DND-41 (cell line): ENCODE results near the gene ME2.

ENCODE experiments used
- ATAC-seq: fragments of 200-7000 bp; cut with Tn5 transposase; 3 replicates; pipeline ENCODE4 v1.9.1; 2021; ENCODE audit warnings: low read depth; ENCODE audit not compliant: insufficient read depth
- DNase-seq: peaks from one replicate; pipeline ENCODE4 v3.0.0-alpha.2; 2020
- H2AFZ ChIP-seq: 2 replicates; pipeline ENCODE4 v1.6.0; 2012; ENCODE audit warnings: low read depth, low read length
- H3K27ac ChIP-seq: 2 replicates; pipeline ENCODE4 v1.5.1; 2012; ENCODE audit warnings: low read length, inconsistent platforms
- H3K27me3 ChIP-seq: fragments of 200-600 bp; sonication (generic); 2 replicates; pipeline ENCODE4 v1.6.0; 2012; ENCODE audit warnings: low read length, mild to moderate bottlenecking, inconsistent platforms; ENCODE audit not compliant: insufficient read depth, poor library complexity
- H3K36me3 ChIP-seq: 2 replicates; pipeline ENCODE4 v1.5.1; 2012; ENCODE audit warnings: low read length, inconsistent platforms; ENCODE audit not compliant: insufficient read depth
- H3K4me1 ChIP-seq: 2 replicates; pipeline ENCODE4 v1.5.1; 2012; ENCODE audit warnings: mild to moderate bottlenecking, low read length; ENCODE audit not compliant: insufficient read depth
- H3K4me2 ChIP-seq: 2 replicates; pipeline ENCODE4 v1.6.0; 2012; ENCODE audit warnings: mild to moderate bottlenecking, moderate library complexity, low read length, inconsistent platforms; ENCODE audit not compliant: insufficient read depth
- H3K4me3 ChIP-seq, 2 experiments: fragments of 200-600 bp in 1 of 2; shearing (Covaris generic) in 1 of 2; 2 replicates each; pipeline ENCODE4 v1.5.1; 2012 to 2016; ENCODE audit warnings: inconsistent platforms in 2 of 2, low read length in 2 of 2, mild to moderate bottlenecking in 2 of 2, low read depth in 1 of 2, moderate library complexity in 1 of 2
- H3K79me2 ChIP-seq: 2 replicates; pipeline ENCODE4 v1.6.0; 2012; ENCODE audit warnings: low read length, inconsistent platforms; ENCODE audit not compliant: insufficient read depth
- H3K9ac ChIP-seq: 2 replicates; pipeline ENCODE4 v1.6.0; 2012; ENCODE audit warnings: low read depth, mild to moderate bottlenecking, inconsistent platforms, low read length, moderate library complexity
- H3K9me3 ChIP-seq: 2 replicates; pipeline ENCODE4 v1.5.1; 2012; ENCODE audit warnings: low read length, moderate library complexity, mild to moderate bottlenecking, inconsistent platforms; ENCODE audit not compliant: insufficient read depth, severe bottlenecking
- H4K20me1 ChIP-seq: 2 replicates; pipeline ENCODE4 v1.6.0; 2012; ENCODE audit warnings: low read length; ENCODE audit not compliant: insufficient read depth
- EZH2 ChIP-seq: IDR thresholded peaks from 3 replicates; pipeline ENCODE4 v1.6.1; 2012; ENCODE audit warnings: borderline replicate concordance, low read depth, mild to moderate bottlenecking, moderate library complexity, low read length, inconsistent platforms; ENCODE audit not compliant: severe bottlenecking
- TF ChIP-seq, protein P1 (sequence below): IDR thresholded peaks from 2 replicates; pipeline ENCODE4 v1.5.1; 2012; ENCODE audit warnings: borderline replicate concordance, low read length, moderate library complexity, mild to moderate bottlenecking; ENCODE audit not compliant: poor library complexity, severe bottlenecking; ENCODE audit errors: extremely low read depth

ME2 gene

GRCh38 chr18:50870138-50870845 is 8.6 kb upstream of the ME2 start:
- Histone ChIP-seq H3K4me3 (no peak overlapping the region), H4K20me1 (no peaks in the 10 kb centered on the region), H3K36me3 (no peaks in the 10 kb centered on the region), H2AFZ (no peak overlapping the region), H3K27me3 (no peaks in the 10 kb centered on the region), H3K4me1 (no peaks in the 10 kb centered on the region), H3K9ac (no peak overlapping the region), H3K4me2 (no peak overlapping the region), H3K27ac (no peak overlapping the region), H3K79me2 (no peaks in the 10 kb centered on the region), H3K9me3 (no peaks in the 10 kb centered on the region)
- TF ChIP-seq EZH2, result no peak
- TF ChIP-seq, protein P1, sequence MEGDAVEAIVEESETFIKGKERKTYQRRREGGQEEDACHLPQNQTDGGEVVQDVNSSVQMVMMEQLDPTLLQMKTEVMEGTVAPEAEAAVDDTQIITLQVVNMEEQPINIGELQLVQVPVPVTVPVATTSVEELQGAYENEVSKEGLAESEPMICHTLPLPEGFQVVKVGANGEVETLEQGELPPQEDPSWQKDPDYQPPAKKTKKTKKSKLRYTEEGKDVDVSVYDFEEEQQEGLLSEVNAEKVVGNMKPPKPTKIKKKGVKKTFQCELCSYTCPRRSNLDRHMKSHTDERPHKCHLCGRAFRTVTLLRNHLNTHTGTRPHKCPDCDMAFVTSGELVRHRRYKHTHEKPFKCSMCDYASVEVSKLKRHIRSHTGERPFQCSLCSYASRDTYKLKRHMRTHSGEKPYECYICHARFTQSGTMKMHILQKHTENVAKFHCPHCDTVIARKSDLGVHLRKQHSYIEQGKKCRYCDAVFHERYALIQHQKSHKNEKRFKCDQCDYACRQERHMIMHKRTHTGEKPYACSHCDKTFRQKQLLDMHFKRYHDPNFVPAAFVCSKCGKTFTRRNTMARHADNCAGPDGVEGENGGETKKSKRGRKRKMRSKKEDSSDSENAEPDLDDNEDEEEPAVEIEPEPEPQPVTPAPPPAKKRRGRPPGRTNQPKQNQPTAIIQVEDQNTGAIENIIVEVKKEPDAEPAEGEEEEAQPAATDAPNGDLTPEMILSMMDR, result no peak
- DNase-seq, result no peak
- no peak for ATAC-seq

- no peak overlapping the region for H2AFZ ChIP-seq
- H3K27me3 ChIP-seq, result no peaks in the 10 kb centered on the region
- H3K4me3 ChIP-seq, result no peak overlapping the region
- no peaks in the 10 kb centered on the region for H3K79me2 ChIP-seq
- no peaks in the 10 kb centered on the region for H3K36me3 ChIP-seq
- TF ChIP-seq, protein P1, result no peak
- TF ChIP-seq EZH2, result no peak
- ATAC-seq (no peak), DNase-seq (no peak)
- H3K9me3 ChIP-seq, result no peaks in the 10 kb centered on the region
- H3K9ac ChIP-seq, result no peak overlapping the region
- H4K20me1 ChIP-seq, result no peaks in the 10 kb centered on the region
- H3K4me2 ChIP-seq, result no peak overlapping the region
- no peak overlapping the region for H3K27ac ChIP-seq
- no peaks in the 10 kb centered on the region for H3K4me1 ChIP-seq
Measured at GRCh38 chr18:50871846-50872245, 7.1 kb upstream of the ME2 start.

- Histone ChIP-seq H3K79me2 (peaks cover 26% of the 10 kb centered on the region), H3K4me1 (peaks cover 23% of the 10 kb centered on the region), H3K4me3 (no peak overlapping the region), H2AFZ (peak overlapping the region; percentile 20; the same call in 1 of the 2 replicates), H3K9ac (no peak overlapping the region), H3K36me3 (0 out of 2 replicates have a peak, but pooled peaks cover 2% of the 10 kb centered on the region), H3K4me2 (no peak overlapping the region), H3K9me3 (no peaks in the 10 kb centered on the region), H3K27me3 (no peaks in the 10 kb centered on the region), H3K27ac (no peak overlapping the region), H4K20me1 (peaks cover 10% of the 10 kb centered on the region; the same call in 1 of the 2 replicates)
- DNase-seq (no peak), ATAC-seq (no peak)
- TF ChIP-seq, protein P1, result no peak
- no peak for TF ChIP-seq EZH2
Measured at GRCh38 chr18:50875966-50876536, 2.9 kb upstream of the ME2 start.
